Kidney glomerular epithelial cell (primary cell): ENCODE data around the gene TRIM44.
"Not testable (repeated sequence)": the region's sequence is repeated elsewhere in the genome, so short reads cannot be mapped to it uniquely, and the experiment has no call there.

Source experiments
- DNase-seq: peaks from one replicate; lab custom pipeline; 2025; lab: John Stamatoyannopoulos, UW

TRIM44 gene

DNA sequence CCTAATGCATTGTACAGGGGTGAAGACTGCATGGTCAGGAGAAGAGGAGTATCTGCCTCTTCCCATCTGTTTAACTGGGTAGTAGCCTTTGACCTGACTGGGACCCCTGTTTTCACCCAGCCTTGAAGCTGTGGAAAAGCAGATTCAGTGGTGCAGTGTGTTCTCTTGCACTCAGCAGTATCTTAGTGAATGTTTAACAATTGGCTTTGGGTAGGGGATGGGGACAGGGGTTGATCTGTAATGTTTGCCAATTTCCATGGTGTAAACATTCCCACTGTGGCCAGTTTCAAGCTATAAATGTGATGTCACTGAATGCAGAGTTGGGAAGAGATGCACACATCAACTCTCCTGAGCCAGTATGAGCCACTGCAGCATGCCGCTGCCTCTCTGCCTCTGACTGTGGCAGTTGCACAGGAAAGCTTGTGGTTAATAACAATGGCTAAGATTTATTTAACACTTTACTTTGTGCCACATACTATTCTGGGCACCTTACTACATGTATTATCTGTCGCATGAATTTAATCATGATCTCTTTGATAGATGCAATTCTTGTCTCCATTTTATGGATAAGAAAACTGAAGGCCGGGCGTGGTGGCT lies 28.6 kb upstream of the TRIM44 start:
- DNase-seq: no peak

DNA sequence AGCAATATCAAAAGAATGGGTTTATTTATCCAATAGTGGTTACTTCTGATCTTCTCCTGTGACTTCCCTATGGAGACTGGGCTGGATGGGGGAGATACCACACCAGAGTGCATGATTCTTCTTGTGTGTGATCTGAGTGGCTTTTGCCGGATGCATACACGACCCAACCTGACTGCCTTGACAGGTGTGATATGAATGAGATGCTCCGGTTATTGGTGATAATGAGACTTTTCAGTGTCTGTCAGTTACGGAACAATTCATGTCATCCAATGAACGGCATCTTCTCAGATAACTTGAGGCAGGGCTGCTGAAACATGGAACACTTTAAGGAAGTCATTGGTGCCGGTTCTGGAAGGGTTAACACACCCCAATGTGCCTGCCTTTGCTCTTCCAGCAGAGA lies 26.6 kb upstream of the TRIM44 start:
- no peak for DNase-seq

DNA sequence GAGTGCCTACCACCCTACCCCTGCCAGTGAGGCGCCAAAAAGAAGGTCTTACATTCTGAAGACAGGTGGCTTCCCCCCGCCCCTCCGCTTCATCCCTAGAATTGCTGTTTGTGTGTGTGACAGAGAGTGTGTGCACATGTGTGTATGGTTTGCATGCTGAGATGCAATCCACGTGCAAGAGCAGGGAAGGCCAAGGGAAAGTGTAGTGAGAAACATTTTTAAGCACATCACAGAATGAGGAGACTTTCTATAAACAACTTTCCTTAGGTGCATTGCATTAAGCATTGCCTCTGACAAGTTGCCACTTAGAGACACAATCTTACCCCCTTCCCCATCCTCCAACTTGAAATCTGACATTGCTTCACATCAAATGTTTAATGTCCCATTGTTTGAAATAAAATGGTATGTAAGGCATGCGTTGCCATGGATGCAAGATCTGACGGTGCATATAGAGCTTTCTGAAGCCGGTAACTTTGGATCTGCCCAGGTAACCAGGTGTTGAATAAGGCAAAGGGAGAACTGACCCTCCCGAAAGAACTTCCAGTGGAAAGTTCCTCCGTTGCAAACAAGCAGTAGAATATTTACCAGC lies 22.9 kb upstream of the TRIM44 start:
- DNase-seq: no peak

DNA sequence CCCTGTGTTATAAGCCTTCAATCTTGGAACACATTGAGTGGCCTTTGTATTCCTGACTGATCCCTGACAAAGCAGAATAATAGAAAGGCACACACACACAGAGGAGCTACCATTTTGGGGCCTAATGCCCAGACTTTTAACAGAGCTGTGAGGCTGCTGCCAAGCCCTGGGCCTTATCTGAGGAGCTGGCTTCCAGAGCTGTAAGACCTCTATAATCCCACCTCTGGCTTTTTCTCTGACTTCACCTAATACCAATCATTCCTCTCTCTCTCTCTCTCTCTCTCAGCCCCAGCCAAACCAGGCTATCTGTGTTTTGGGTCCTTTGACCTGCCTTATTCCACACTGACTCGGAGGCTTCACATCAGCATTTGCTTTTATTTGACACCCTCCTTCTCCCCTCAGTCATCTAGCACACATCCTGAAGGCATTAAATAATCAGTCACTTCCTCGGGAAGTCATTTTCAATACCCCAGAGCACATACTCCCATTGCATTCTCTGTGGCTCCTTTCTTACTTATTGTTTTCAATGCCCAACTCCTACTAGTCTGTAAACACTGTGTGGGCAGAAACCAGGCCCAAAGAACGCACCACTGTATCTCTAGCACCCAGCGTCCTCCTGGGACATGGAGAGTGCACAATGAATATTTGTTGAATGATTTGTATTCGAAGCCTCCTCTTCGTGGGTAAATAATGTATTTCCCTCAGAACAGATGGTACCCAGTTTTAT lies 21.2 kb upstream of the TRIM44 start:
- DNase-seq: no peak

DNA sequence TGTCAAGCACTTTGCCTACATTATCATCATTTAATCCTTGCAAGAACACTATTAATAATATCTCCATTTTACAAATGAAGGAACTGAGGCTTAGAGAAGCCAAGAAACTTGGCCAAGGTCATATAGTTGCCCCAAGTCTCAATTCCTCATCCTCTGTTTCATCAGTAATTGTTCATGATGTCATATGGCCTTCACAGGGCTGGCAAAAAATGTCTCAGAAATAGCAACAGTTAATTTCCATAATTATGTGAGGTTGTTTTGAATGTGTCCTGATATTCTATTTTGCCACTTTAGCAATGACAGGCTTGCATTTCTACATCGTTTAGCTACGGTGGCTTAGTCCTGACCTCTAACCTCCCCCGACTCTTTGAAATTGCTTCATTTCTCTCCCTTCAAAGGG lies 20.6 kb upstream of the TRIM44 start:
- no peak for DNase-seq

DNA sequence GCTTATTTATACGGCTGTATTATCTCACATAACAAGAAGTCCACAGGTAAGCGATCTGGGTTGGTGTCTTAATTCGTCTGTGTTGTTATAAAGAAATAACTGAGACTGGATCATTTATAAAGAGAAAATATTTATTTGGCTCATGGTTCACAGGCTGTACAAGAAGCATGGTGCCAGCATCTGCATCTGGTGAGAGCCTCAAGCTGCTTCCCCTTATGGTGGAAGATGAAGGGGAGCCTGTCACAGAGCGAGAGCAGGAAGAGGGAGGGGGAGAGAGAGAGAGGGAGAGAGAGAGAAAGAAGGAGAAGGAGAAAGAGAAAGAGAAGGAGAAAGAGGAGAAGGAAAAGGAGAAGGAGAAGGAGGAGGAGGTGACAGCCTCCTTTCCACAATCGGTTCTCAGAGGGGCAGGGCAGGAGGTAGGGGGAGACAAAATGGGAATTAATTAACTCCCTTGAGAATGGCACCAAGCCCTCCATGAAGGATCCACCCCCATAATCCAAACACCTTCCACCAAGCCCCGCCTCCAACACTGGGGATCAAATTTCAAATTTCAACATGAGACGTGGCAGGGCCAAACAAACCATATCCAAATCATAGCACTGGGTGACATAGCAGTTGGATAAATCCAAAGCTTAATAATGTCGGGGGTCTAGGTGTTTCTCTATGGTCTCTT lies 15.0 kb upstream of the TRIM44 start:
- no peak for DNase-seq

DNA sequence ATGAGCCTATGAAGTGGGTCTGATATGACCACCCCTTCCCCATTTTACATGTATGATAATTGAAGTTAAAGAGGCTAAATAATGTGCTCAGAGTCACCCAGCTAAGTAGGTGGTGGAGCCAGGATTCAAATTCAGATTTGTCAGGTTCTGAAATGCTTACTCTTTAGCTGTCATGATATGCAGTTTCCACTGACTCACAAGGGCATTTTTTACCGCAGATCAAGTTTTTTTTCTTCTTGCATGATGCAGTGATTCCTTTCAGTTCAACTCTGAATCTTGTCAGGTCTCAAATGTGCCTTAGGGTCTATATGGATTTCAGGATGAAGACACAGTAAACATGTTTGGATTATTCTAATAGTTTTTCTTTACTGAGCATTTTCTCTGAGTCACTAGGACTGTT lies 12.6 kb upstream of the TRIM44 start:
- DNase-seq: no peak

DNA sequence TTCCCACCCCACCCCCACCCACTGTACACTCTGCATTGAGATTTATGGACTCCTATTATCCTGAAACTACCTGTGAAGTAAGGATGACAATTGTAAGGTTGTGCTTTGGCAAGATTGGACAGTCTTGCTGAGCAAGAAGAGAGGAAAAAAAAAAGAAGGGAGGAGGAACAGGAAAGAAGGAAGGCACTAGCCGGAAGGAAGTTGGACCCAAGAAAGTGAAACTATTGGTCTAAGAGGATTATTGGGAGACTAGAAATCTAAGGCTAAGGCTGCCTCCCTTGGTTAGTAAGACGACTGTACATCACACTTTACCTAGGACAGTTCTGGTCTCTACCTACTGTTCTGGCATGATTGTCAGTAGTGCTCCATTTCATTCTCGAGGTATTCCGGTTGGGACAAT lies 12.1 kb upstream of the TRIM44 start:
- no peak for DNase-seq

DNA sequence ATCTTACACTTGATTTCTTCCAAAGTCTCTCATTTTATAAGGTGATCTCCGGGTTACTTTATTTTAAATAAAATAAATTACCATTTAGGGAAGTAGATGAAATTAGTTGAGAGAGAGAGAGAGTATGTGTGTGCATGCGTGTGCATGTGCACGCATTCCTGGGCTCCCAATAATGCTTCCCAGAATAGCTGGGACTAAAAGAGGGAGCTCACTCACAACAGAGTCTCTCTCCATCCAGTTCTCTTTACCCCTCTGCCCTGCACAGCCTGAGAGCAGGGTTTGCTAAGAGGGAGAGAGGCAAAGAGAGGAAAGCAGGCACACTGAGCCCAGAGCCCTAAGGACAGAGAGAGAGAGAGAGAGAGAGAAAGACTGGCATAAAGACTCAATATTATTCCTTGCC lies 11.3 kb upstream of the TRIM44 start:
- no peak for DNase-seq

DNA sequence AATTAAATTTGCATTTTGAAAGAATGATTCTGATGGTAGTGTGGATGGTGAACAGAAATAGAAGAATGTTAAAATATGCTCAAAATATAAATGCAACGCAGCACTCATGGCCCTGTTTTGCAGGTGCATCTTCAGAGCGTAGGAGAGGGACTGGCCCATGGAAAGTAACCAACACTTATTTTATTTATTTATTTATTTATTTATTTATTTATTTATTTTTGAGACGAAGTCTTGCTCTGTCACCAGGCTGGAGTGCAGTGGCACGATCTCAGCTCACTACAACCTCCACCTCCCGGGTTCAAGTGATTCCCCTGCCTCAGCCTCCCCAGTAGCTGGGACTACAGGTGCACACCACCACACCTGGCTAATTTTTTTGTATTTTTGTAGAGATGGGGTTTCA lies 9.8 kb upstream of the TRIM44 start:
- not testable (repeated sequence) for DNase-seq

DNA sequence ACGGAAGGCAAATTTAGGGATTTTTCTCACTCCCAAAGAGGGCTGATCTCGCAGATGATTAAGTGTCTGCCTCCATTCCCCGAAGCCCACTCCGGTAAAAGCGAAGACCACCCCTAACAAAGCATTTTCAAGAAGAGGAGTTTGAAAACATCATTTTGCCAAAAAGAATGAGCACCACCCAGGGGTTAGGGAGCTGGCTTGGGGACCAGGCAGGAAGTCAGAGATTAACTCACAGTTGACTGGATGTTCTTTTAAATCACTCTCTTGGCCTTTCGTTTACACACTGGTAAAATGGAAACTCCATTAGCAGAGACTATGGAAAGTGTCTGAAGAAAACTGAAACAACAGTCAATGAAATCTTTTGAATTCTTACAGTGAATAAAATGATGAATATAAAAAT lies 7.9 kb upstream of the TRIM44 start:
- DNase-seq: no peak

DNA sequence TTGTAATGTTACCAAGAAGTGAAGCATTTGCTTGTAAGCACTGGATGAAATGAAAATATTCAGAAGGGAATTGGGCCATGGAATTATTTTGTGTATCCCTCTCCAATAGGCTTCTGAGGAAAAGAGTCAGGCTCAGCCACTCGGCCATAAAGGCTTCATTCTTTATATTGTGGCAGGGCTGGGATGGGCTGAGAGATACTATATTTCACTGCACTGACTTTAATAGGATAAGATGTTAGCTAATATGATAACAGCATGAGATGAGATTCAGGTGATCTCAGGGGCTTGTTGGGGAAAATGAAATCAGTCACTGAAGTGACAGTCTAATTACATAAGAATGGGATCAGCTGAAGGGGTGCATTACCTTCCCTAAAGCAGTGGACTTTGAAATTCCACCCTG lies 7.3 kb upstream of the TRIM44 start:
- no peak for DNase-seq

DNA sequence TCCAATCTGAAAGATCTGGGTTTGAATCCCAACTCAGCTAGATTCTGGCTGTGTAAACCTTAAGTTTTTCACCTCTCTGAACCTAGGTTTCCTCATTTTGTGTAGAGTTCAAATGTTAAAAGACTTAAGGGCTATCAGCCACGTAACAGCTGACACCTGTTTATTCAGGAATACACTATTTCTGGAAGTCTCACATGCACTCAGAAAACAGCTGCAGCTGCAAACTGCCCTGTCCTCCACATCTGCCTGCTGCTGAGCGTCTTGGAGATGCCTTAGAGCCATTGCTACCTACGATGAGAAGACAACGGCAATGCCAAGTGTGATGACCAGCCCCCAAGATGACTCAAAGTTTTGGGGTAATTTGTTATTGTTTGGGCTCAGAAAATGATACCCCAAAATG lies 6.7 kb upstream of the TRIM44 start:
- DNase-seq: no peak

DNA sequence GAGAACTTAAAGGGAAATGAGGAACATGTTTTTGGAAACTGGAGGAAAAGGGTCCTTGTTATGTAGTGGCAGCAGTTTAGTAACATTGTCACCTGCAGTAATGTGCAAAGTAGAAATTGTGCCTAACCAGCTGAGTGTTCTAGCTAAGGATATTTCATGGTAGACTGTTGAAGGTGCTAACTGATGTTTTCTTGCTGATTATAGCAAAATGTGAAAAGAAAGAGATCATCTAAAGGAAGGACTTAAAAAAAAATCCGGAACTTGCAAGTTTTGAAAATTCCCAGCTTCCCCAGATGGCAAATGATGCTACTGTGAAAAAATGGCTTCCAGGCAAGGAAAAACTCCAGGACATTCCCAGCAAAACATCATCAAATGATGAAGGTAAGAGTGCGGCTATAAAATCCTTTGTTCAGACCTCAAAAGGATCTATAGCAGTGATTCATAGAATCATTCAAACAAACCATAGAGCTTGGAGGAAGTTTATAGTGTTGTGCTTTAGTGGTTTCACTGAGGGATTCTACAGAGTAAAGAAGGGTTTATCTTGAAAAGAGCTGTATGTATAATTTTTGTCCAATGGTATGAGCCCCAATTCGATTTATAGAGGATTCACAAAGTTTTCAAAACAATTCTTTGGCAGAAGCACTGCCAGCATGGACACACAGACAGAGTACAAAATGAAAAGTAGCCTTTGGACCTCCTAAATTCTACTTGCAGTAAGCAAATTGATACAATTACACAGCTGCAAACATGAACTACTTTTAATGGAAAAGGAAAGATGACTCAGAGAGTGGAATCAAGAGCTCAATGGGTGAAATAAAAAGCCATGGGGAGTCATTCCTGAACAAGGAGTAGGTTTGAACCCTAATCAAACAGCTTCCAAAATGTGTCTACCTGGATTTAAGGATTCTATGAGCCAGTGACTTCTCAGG lies 4.3 kb upstream of the TRIM44 start:
- no peak for DNase-seq

DNA sequence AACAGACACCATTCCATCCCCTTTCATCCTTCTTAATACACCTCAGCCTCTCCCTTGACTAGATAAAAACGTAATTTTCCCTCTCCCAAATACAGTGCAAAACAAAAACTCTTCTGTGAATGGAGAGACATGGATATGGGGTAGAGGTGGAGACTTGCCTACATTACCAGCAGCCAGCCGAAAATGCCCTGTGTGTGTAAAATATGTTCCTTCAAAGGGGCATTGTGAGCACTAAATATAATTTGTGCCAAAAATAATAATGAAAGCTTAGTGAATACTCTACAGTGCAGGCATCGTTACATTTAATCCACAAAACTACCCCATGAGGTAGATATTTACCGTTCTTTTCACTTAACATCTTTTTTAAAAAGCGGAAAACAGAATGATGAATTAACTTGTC lies 1.0 kb upstream of the TRIM44 start:
- no peak for DNase-seq

DNA sequence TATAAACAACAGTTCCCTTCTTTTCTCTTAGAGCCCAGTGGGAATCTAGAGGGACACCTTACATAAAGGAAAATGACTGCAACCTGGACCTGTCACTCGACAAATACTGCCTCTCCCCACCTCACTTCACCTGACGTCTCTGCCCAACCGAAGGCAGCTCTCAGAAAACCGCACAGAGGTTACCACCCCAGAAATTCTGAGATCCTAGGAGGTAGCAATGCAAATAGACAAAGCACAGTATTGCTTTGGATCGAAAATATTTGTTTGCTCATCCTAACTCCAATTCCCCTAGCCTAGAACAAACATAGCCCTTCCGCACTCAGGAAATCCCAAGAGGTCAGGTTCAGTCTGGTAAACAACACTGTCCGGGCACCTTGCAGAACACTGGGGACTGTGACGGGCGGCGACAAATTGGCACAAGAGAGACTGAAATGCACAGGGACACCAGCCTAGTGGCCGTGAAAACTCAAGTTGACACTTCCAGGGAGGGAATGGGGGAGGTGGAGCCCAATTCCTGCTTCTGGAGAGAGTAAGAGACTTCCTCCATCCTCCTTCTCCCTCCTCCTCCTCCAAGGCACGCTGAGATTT lies 420 bp upstream of the TRIM44 start:
- DNase-seq: no peak

DNA sequence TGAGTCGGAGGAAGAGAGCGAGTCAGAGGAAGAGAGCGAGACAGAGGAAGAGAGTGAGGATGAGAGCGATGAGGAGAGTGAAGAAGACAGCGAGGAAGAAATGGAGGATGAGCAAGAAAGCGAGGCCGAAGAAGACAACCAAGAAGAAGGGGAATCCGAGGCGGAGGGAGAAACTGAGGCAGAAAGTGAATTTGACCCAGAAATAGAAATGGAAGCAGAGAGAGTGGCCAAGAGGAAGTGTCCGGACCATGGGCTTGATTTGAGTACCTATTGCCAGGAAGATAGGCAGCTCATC lies 780 bp downstream of the TRIM44 start:
- no peak for DNase-seq

DNA sequence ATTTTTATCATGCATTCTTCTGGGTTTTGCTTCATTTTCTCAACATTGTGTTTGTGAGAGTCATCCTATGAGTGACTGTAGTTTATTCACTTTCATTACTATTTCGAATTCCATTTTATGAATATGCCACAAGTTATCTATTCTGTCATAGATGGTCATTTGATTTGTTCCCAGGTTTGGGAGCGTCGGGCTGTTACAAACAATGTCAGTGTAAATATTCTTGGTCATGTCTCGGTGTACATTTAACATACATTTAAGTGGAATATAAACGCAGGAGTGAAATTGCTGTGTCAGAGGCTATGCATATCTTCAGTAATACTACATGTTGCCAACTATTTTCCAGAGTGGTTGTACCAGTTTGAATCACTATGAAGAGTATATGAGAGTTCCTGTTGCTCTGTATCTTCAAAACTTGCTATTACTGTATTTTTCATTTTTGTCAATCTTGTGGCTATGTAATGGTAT lies 2.4 kb downstream of the TRIM44 start:
- no peak for DNase-seq

DNA sequence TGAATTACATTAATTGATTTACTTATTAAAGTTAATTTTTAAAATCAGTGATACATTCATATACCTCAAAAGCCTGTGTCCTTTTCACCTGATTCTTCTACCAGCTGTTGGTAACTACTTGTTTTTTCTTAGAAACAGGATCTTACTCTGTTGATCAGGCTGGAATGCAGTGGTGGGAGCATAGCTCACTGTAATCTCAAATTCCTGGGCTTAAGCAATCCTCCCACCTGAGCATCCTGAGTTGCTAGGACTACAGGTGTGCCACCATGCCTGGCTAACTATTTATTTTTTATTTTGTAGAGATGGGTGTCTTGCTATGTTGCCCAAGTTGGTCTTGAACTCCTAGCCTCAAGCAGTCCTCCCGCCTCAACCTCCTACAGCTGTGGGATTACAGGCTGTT lies 4.7 kb downstream of the TRIM44 start:
- no peak for DNase-seq

DNA sequence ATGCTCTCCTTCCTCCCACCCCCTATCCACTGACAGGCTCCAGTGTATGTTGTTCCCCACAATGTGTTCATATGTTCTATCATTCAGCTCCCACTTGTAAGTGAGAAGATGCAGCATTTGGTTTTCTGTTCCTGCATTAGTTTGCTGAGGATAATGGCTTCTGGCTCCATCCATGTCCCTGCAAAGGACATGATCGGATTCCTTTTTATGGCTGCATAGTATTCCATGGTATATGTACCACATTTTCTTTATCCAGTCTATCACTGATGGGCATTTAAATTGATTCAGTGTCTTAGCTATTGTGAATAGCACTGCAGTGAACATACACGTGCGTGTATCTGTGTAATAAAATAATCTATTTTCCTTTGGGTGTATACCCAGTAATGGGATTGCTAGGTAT lies 5.8 kb downstream of the TRIM44 start:
- DNase-seq: not testable (repeated sequence)

DNA sequence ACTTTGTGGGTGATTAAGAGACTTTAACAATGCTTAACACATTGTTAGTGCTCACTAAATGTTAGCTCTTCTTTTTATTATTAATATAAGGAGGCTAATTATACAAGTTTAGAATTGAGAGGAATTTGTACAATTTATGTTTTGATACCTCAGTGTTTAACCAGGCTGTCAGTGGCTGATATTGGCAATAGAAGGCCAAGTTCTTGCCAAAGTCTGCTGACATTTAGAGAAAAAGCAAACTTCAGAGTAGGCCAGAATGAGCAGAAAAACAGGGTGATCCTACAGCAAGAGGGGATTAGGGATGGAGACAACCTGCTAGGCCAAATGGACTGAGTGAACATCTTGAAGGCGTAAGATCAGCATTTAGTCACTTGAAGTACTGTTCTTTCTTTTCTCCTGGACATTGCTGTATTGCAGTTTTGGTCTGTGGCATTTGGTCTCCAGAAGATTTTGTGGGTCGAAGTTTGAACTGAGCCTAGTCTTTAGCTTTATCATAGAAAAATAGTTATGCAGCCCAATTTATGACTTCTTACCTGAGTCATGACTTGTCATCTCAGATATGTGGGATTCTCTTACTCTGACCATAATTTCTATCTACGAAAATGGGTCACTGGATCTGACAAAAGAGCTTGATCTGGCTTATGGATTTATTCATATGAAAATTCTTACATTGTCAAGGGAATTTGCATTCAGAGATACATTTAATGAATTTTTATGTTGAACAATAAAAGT lies 9.0 kb downstream of the TRIM44 start:
- no peak for DNase-seq
